Left hindlimb (tissue), 1 donor: ENCODE measurements around the gene SH3RF3.

ENCODE experiments used
- DNase-seq: peaks from one replicate; pipeline ENCODE4 v3.0.0-alpha.2; 2018

SH3RF3 gene

GRCh38 chr2:109513749-109514588 lies 385.0 kb downstream of the SH3RF3 start:
- DNase-seq, result peak; percentile 68

GRCh38 chr2:109514857-109515256 lies 385.9 kb downstream of the SH3RF3 start:
- no peak for DNase-seq

- DNase-seq, result no peak
Measured at GRCh38 chr2:109516445-109517117, 387.6 kb downstream of the SH3RF3 start.

GRCh38 chr2:109517118-109517889 lies 388.3 kb downstream of the SH3RF3 start:
- peak; percentile 17 for DNase-seq

- peak; percentile 10 for DNase-seq
Measured at GRCh38 chr2:109519513-109519912, 390.5 kb downstream of the SH3RF3 start.

GRCh38 chr2:109521233-109522062 lies 392.4 kb downstream of the SH3RF3 start:
- DNase-seq, result peak; percentile 8

- no peak for DNase-seq
Measured at GRCh38 chr2:109522063-109522374, 393.0 kb downstream of the SH3RF3 start.

GRCh38 chr2:109523121-109523520 lies 394.1 kb downstream of the SH3RF3 start:
- peak; percentile 8 for DNase-seq

- no peak for DNase-seq
Measured at GRCh38 chr2:109523536-109524361, 394.7 kb downstream of the SH3RF3 start.

- DNase-seq, result no peak
Measured at GRCh38 chr2:109525836-109526235, 396.8 kb downstream of the SH3RF3 start.

GRCh38 chr2:109526442-109526970 lies 397.5 kb downstream of the SH3RF3 start:
- no peak for DNase-seq

- no peak for DNase-seq
Measured at GRCh38 chr2:109527079-109527478, 398.1 kb downstream of the SH3RF3 start.

GRCh38 chr2:109527846-109528705 lies 399.1 kb downstream of the SH3RF3 start:
- DNase-seq, result no peak

GRCh38 chr2:109528811-109529501 lies 400.0 kb downstream of the SH3RF3 start:
- DNase-seq, result no peak

- no peak for DNase-seq
Measured at GRCh38 chr2:109529532-109530449, 400.8 kb downstream of the SH3RF3 start.

GRCh38 chr2:109530712-109531111 lies 401.7 kb downstream of the SH3RF3 start:
- DNase-seq, result no peak

- no peak for DNase-seq
Measured at GRCh38 chr2:109531221-109531620, 402.2 kb downstream of the SH3RF3 start.

GRCh38 chr2:109531896-109532727 lies 403.1 kb downstream of the SH3RF3 start:
- DNase-seq, result no peak
